ENCODE measurements around the gene PCBP3.

The PCBP3 gene

DNA sequence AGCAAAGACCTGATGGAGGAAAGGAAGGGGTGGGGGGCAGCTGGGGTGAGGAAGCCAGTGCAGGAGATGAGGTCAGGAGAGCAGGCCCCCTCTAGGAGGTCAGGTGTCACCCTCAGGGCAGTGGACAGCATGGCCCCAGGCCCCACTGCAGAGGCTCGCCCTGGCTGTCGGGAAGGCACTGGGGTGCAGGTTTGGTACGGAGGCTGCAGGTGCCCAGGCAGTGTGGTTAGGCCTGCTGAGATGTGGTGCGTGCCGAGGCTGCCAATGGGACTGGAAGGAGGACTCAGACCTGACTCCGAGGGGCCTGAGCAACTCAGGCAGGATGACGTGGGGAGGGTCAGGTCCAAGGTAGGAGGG, 82.3 kb downstream of the PCBP3 start:
- Histone ChIP-seq H2BK12ac (ENCODE audit: low read length) (no peak overlapping the region), H3K23ac (ENCODE audit: low read length) (no peak overlapping the region), H3K79me1 (ENCODE audit: low read length) (no peaks in the 10 kb centered on the region), H3K27ac (ENCODE audit: low read depth, low read length) (no peak overlapping the region), H2BK120ac (ENCODE audit: insufficient read depth, low read length, poor library complexity) (no peak overlapping the region), H2AK5ac (ENCODE audit: low read length) (no peak overlapping the region), H3K4me1 (ENCODE audit: control insufficient read depth in 1 of 2, insufficient read depth in 2 of 2, low read length in 2 of 2) (no peaks in the 10 kb centered on the region), H4K91ac (ENCODE audit: low read depth, low read length) (no peak overlapping the region), H4K8ac (ENCODE audit: low read depth, low read length) (no peak overlapping the region), H3K36me3 (ENCODE audit: control insufficient read depth in 1 of 2, insufficient read depth in 2 of 2, low read length in 2 of 2) (no peaks in the 10 kb centered on the region), H3K9ac (ENCODE audit: low read length) (no peak overlapping the region), H3K4me3 (ENCODE audit: low read depth, low read length) (no peak overlapping the region), H3K27me3 (ENCODE audit: insufficient read depth, low read length) (no peaks in the 10 kb centered on the region), H3K79me2 (ENCODE audit: control insufficient read depth, insufficient read depth, low read length, poor library complexity) (no peaks in the 10 kb centered on the region), H4K12ac (ENCODE audit: low read depth, low read length) (no peak overlapping the region), H3K18ac (ENCODE audit: low read length) (no peak overlapping the region), H3K14ac (ENCODE audit: low read length) (no peak overlapping the region), H3K4ac (ENCODE audit: low read depth, low read length) (no peak overlapping the region), H2BK5ac (ENCODE audit: low read depth, low read length, poor library complexity) (no peak overlapping the region), H3K4me2 (ENCODE audit: low read length) (no peak overlapping the region), H2AFZ (ENCODE audit: insufficient read depth, low read length, poor library complexity) (no peak overlapping the region), H3K9me3 (ENCODE audit: insufficient read depth, low read depth, low read length) (no peaks in the 10 kb centered on the region)
- no CpG with 5 or more reads among the region's 7 CpGs for WGBS (ENCODE audit: extremely low coverage, insufficient coverage, insufficient read length)
- DNase-seq = no peak

DNA sequence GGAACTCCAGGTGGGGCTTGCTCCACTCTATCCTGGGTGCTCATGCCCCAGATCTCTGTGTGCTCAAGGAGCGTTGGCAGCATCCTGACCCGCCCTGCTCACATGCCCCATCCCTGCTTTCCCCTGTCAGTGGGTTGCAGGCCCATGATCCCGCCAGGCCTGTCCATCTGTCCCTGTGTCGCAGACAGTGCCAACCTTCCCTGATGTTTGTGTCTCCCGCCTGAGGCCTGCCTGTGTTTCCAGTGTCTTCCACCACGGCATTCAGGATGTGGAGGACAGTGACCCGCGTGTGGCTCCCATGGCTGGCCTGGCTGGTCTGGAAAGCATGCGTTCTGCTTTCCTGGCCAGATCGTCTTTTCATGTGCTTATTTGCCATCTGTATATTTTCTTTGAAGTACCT, 82.9 kb downstream of the PCBP3 start:
- no peak for DNase-seq
- Histone ChIP-seq H4K8ac (ENCODE audit: low read depth, low read length) (no peak overlapping the region), H3K14ac (ENCODE audit: low read length) (no peak overlapping the region), H4K12ac (ENCODE audit: low read depth, low read length) (no peak overlapping the region), H4K91ac (ENCODE audit: low read depth, low read length) (no peak overlapping the region), H3K27ac (ENCODE audit: low read depth, low read length) (no peak overlapping the region), H3K4me3 (ENCODE audit: low read depth, low read length) (peak overlapping the region; percentile 15), H3K18ac (ENCODE audit: low read length) (no peak overlapping the region), H3K36me3 (ENCODE audit: control insufficient read depth in 1 of 2, insufficient read depth in 2 of 2, low read length in 2 of 2) (no peaks in the 10 kb centered on the region), H3K4me1 (ENCODE audit: control insufficient read depth in 1 of 2, insufficient read depth in 2 of 2, low read length in 2 of 2) (no peaks in the 10 kb centered on the region), H2BK12ac (ENCODE audit: low read length) (no peak overlapping the region), H3K4me2 (ENCODE audit: low read length) (no peak overlapping the region), H3K9ac (ENCODE audit: low read length) (no peak overlapping the region), H2BK120ac (ENCODE audit: insufficient read depth, low read length, poor library complexity) (no peak overlapping the region), H2BK5ac (ENCODE audit: low read depth, low read length, poor library complexity) (no peak overlapping the region), H3K79me2 (ENCODE audit: control insufficient read depth, insufficient read depth, low read length, poor library complexity) (no peaks in the 10 kb centered on the region), H3K27me3 (ENCODE audit: insufficient read depth, low read length) (no peaks in the 10 kb centered on the region), H2AK5ac (ENCODE audit: low read length) (no peak overlapping the region), H3K9me3 (ENCODE audit: insufficient read depth, low read depth, low read length) (no peaks in the 10 kb centered on the region), H3K79me1 (ENCODE audit: low read length) (no peaks in the 10 kb centered on the region), H3K23ac (ENCODE audit: low read length) (no peak overlapping the region), H3K4ac (ENCODE audit: low read depth, low read length) (no peak overlapping the region), H2AFZ (ENCODE audit: insufficient read depth, low read length, poor library complexity) (no peak overlapping the region)
- no CpG with 5 or more reads among the region's 10 CpGs for WGBS (ENCODE audit: extremely low coverage, insufficient coverage, insufficient read length)

DNA sequence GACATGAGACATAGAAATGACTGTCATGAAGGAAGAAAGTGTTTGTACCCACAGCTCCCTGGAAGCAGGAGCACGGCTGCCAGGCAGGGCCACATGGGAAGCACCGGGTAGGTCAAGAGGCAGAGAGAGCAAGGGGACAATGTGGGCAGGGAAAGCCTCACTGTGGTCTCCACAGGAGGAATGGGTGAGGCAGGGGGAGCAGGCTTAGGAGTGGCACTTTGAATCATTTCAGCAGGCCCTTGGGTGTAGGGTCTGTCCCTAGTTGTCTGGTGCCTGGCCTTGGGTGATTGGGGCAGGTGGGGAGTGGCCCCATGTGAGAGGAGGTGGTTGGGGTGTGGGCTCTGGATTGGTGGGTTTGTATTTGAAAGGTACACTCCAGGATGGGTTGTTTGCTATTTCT, 83.9 kb downstream of the PCBP3 start:
- no peak for DNase-seq
- Histone ChIP-seq H3K4me1 (ENCODE audit: control insufficient read depth in 1 of 2, insufficient read depth in 2 of 2, low read length in 2 of 2) (no peaks in the 10 kb centered on the region), H3K4me3 (ENCODE audit: low read depth, low read length) (no peak overlapping the region), H3K79me2 (ENCODE audit: control insufficient read depth, insufficient read depth, low read length, poor library complexity) (no peaks in the 10 kb centered on the region), H2AFZ (ENCODE audit: insufficient read depth, low read length, poor library complexity) (no peak overlapping the region), H2AK5ac (ENCODE audit: low read length) (no peak overlapping the region), H3K27ac (ENCODE audit: low read depth, low read length) (no peak overlapping the region), H3K4me2 (ENCODE audit: low read length) (no peak overlapping the region), H3K4ac (ENCODE audit: low read depth, low read length) (no peak overlapping the region), H4K8ac (ENCODE audit: low read depth, low read length) (no peak overlapping the region), H3K36me3 (ENCODE audit: control insufficient read depth in 1 of 2, insufficient read depth in 2 of 2, low read length in 2 of 2) (no peaks in the 10 kb centered on the region), H2BK120ac (ENCODE audit: insufficient read depth, low read length, poor library complexity) (no peak overlapping the region), H3K27me3 (ENCODE audit: insufficient read depth, low read length) (no peaks in the 10 kb centered on the region), H4K91ac (ENCODE audit: low read depth, low read length) (no peak overlapping the region), H4K12ac (ENCODE audit: low read depth, low read length) (no peak overlapping the region), H3K9ac (ENCODE audit: low read length) (no peak overlapping the region), H3K23ac (ENCODE audit: low read length) (no peak overlapping the region), H2BK12ac (ENCODE audit: low read length) (no peak overlapping the region), H3K79me1 (ENCODE audit: low read length) (no peaks in the 10 kb centered on the region), H2BK5ac (ENCODE audit: low read depth, low read length, poor library complexity) (no peak overlapping the region), H3K14ac (ENCODE audit: low read length) (no peak overlapping the region), H3K9me3 (ENCODE audit: insufficient read depth, low read depth, low read length) (no peaks in the 10 kb centered on the region), H3K18ac (ENCODE audit: low read length) (no peak overlapping the region)
- no CpG with 5 or more reads among the region's 2 CpGs for WGBS (ENCODE audit: extremely low coverage, insufficient coverage, insufficient read length)

DNA sequence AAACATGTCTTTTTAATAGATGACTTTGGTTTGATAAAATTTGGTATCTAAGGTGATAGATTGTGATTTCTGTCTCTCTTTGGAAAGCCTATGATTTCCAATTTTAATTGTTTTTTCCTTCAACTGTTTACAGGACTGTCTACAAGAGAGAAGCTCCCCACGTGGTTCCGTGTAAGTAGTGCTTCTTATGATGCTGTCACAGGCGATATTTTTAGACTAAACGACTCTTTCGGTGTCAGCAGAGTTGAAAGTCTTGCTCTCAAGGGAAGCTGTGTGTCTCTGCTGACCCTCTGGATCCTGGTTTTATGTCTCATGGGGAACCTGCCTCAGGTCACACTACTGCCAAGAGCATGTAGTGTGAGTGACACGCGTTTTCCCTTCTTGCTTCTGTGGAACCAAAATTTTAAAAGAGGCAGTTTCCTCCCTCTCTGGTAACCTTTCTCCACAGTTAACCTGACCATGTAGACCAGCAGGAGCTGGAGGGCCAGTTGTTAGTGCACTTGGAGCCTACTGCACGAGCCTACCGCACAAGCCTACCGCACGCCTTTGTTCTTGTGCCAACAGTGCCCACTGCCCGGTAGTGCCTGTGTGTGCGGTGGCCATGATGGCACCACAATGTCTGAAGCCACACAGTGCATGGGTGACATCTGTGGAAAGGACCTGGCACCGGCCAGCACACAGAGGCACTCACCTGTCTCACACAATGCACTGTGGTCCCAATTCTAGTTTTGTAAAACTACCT, 91.9 kb downstream of the PCBP3 start:
- H2BK5ac ChIP-seq (ENCODE audit: low read depth, low read length, poor library complexity) = no peak overlapping the region

More for the DNA sequence above, 91.9 kb downstream of the PCBP3 start:
- Histone ChIP-seq H2AFZ (ENCODE audit: insufficient read depth, low read length, poor library complexity) (no peak overlapping the region), H2AK5ac (ENCODE audit: low read length) (no peak overlapping the region), H2BK12ac (ENCODE audit: low read length) (no peak overlapping the region), H3K36me3 (ENCODE audit: control insufficient read depth in 1 of 2, insufficient read depth in 2 of 2, low read length in 2 of 2) (no peaks in the 10 kb centered on the region), H2BK120ac (ENCODE audit: insufficient read depth, low read length, poor library complexity) (no peak overlapping the region), H3K9me3 (ENCODE audit: insufficient read depth, low read depth, low read length) (peaks cover 3% of the 10 kb centered on the region), H3K4me3 (ENCODE audit: low read depth, low read length) (no peak overlapping the region), H3K27ac (ENCODE audit: low read depth, low read length) (no peak overlapping the region), H3K9ac (ENCODE audit: low read length) (no peak overlapping the region), H3K4me2 (ENCODE audit: low read length) (no peak overlapping the region), H3K27me3 (ENCODE audit: insufficient read depth, low read length) (no peaks in the 10 kb centered on the region), H3K4ac (ENCODE audit: low read depth, low read length) (no peak overlapping the region), H3K4me1 (ENCODE audit: control insufficient read depth in 1 of 2, insufficient read depth in 2 of 2, low read length in 2 of 2) (no peaks in the 10 kb centered on the region), H3K18ac (ENCODE audit: low read length) (no peak overlapping the region), H4K8ac (ENCODE audit: low read depth, low read length) (no peak overlapping the region), H3K23ac (ENCODE audit: low read length) (peak overlapping the region; percentile 95), H3K79me2 (ENCODE audit: control insufficient read depth, insufficient read depth, low read length, poor library complexity) (no peaks in the 10 kb centered on the region), H4K12ac (ENCODE audit: low read depth, low read length) (no peak overlapping the region), H3K14ac (ENCODE audit: low read length) (no peak overlapping the region), H3K79me1 (ENCODE audit: low read length) (no peaks in the 10 kb centered on the region), H4K91ac (ENCODE audit: low read depth, low read length) (no peak overlapping the region)
- DNase-seq = no peak
- WGBS (ENCODE audit: extremely low coverage, insufficient coverage, insufficient read length) = no CpG with 5 or more reads among the region's 14 CpGs
